AG04450 (cell line): ENCODE results near the gene GALNT9. TPM values are rescaled to one million over a fixed set of nuclear protein-coding genes. Genes with fewer than 3 reads are reported as not detected.

Source experiments
- CTCF ChIA-PET: fragments of 300-600, 350-600 bp; formaldehyde crosslinking; extraction: SDS; loops from one replicate; lab custom pipeline; 2022; ENCODE audit warnings: antibody characterized with exemption, inconsistent platforms; lab: Charles Lee
- POLR2A ChIA-PET: fragments of 350-600 bp; formaldehyde crosslinking; extraction: SDS; loops from one replicate; lab custom pipeline; 2021; ENCODE audit warnings: antibody characterized with exemption, inconsistent platforms; lab: Yijun Ruan, JAX
- DNase-seq: peaks from one replicate; pipeline ENCODE4 v3.0.0-alpha.2; 2011; ENCODE audit warnings: low read depth, low spot score
- H3K27ac ChIP-seq: one replicate; pipeline ENCODE4 v1.5.1; 2012; ENCODE audit warnings: low read depth, low read length, control low read depth
- H3K27me3 ChIP-seq: one replicate; pipeline ENCODE4 v1.6.0; 2012; ENCODE audit warnings: low read length; ENCODE audit not compliant: control insufficient read depth, insufficient read depth
- H3K4me3 ChIP-seq: 2 replicates; pipeline ENCODE4 v1.5.1; 2011; ENCODE audit warnings: mild to moderate bottlenecking, low read depth, low read length, control low read depth
- H3K9me3 ChIP-seq: 2 replicates; pipeline ENCODE4 v1.5.1; 2012; ENCODE audit warnings: low read length; ENCODE audit not compliant: control insufficient read depth, insufficient read depth
- CTCF ChIP-seq: IDR thresholded peaks from 2 replicates; pipeline ENCODE4 v1.5.1; 2011; ENCODE audit warnings: low read depth, low read length, control low read depth, inconsistent platforms
- polyA plus RNA-seq: library from polyadenylated mRNA; depleted of rRNA; stranded (reverse); fragments of >200 nt; gene quantifications from 2 replicates; pipeline ENCODE4 v1.2.3, GENCODE V29; 2011

GALNT9 gene
- polyA plus RNA-seq, 1 experiment: not detected

GRCh38 chr12:132349501-132350131, 20.2 kb upstream of the GALNT9 start:
- CTCF ChIA-PET: no interaction called here
- Histone ChIP-seq H3K4me3 (no peak overlapping the region), H3K27me3 (no peaks in the 10 kb centered on the region), H3K9me3 (peaks cover 78% of the 10 kb centered on the region), H3K27ac (no peak overlapping the region)
- POLR2A ChIA-PET: no interaction called here
- no peak for DNase-seq
- no peak for TF ChIP-seq CTCF

GRCh38 chr12:132348176-132348575, 18.8 kb upstream of the GALNT9 start:
- ChIA-PET POLR2A (no interaction called here), CTCF (no interaction called here)
- H3K4me3 ChIP-seq: no peak overlapping the region
- peaks cover 64% of the 10 kb centered on the region for H3K9me3 ChIP-seq
- TF ChIP-seq CTCF: no peak
- H3K27ac ChIP-seq: no peak overlapping the region
- H3K27me3 ChIP-seq: no peaks in the 10 kb centered on the region
- no peak for DNase-seq

- Histone ChIP-seq H3K27me3 (no peaks in the 10 kb centered on the region), H3K9me3 (peaks cover 58% of the 10 kb centered on the region), H3K4me3 (no peak overlapping the region), H3K27ac (no peak overlapping the region)
- ChIA-PET CTCF (no interaction called here), POLR2A (no interaction called here)
- TF ChIP-seq CTCF: no peak
- no peak for DNase-seq
Observed at GRCh38 chr12:132347176-132347855, 17.9 kb upstream of the GALNT9 start.

GRCh38 chr12:132346471-132347175, 17.2 kb upstream of the GALNT9 start:
- Histone ChIP-seq H3K27ac (no peak overlapping the region), H3K9me3 (peaks cover 58% of the 10 kb centered on the region), H3K4me3 (no peak overlapping the region), H3K27me3 (no peaks in the 10 kb centered on the region)
- POLR2A ChIA-PET: no interaction called here
- TF ChIP-seq CTCF: no peak
- CTCF ChIA-PET: no interaction called here
- DNase-seq: no peak
